GM19023 (cell line): ENCODE results near the gene AKAP6.

Source experiments
- ATAC-seq: cut with Tn5 transposase; IDR thresholded peaks from one replicate; pipeline ENCODE4 v1.9.1; 2021; ENCODE audit warnings: mild to moderate bottlenecking, moderate library complexity; ENCODE audit not compliant: unreplicated experiment

Gene AKAP6

DNA sequence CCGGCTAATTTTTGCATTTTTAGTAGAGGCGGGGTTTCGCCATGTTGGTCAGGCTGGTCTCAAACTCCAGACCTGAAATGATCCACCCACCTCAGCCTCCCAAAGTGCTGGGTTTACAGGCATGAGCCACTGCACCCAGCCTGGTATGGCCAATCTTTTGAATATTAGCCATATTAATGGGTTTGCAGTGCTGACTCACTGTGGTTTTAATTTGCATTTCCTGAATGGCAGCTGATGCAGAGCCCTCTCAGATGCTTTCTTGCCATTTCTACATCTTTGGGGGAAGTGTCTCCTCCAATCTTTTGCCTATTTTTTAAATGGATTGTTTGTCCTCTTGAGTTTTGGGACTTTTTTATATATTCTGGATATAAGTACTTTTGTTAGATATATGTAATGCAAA is 554.1 kb downstream of the AKAP6 start:
- ATAC-seq: no peak
